ENCODE results near the gene ZFPM1. TPM values are rescaled to one million over a fixed set of nuclear protein-coding genes. Genes with fewer than 3 reads are reported as not detected.

Gene ZFPM1
- total and polyA plus RNA-seq, 2 of the 8 experiments (the other 6 are each of a cell fraction or from before 2014, with no cell fraction given): 0.74 to 4.8 TPM

DNA sequence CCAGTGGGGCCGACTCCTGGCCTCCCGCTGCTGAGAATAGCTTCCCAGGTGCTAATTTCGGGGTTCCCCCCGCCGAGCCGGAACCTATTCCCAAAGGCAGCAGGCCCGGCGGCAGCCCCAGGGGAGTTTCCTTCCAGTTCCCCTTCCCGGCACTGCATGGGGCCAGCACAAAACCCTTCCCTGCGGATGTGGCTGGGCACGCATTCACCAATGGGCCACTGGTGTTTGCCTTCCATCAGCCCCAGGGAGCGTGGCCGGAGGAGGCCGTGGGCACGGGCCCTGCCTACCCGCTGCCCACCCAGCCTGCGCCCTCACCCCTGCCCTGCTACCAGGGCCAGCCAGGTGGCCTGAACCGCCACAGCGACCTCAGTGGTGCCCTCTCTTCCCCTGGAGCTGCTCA, 24.9 kb upstream of the ZFPM1 start:
- Histone ChIP-seq H2AFZ (ENCODE audit: low read length) (no peak overlapping the region), H2BK120ac (replicated peaks; ENCODE audit: low read depth, low read length) (no peak overlapping the region), H3K56ac (replicated peaks; ENCODE audit: insufficient read length, low read depth, low read length) (no peak overlapping the region), H3K79me1 (ENCODE audit: low read depth, low read length) (no peaks in the 10 kb centered on the region), H3K4me2 (ENCODE audit: insufficient read depth in 1 of 2, low read depth in 2 of 2, low read length in 2 of 2) (no peak overlapping the region), H3K9me3 (ENCODE audit: insufficient read depth in 2 of 2, low read depth in 1 of 2, low read length in 1 of 2) (no peaks in the 10 kb centered on the region), H2BK5ac (ENCODE audit: low read depth, low read length) (no peak overlapping the region), H3K27ac (ENCODE audit: low read depth, low read length) (no peak overlapping the region), H3K23ac (ENCODE audit: insufficient read length) (no peak overlapping the region), H3K14ac (ENCODE audit: insufficient read length) (no peak overlapping the region), H2BK12ac (ENCODE audit: low read depth, low read length) (no peak overlapping the region), H4K91ac (replicated peaks; ENCODE audit: insufficient read length, low read length) (no peak overlapping the region), H3K4ac (replicated peaks; ENCODE audit: insufficient read length, low read depth, low read length) (no peak overlapping the region), H3K23me2 (ENCODE audit: low read depth, low read length) (peaks cover under 1% of the 10 kb centered on the region; the same call in 1 of the 2 replicates), H3K4me3 (ENCODE audit: extremely low read depth in 1 of 4, insufficient read depth in 2 of 4, low read depth in 3 of 4, low read length in 4 of 4) (no peak overlapping the region), H3K79me2 (ENCODE audit: control insufficient read depth in 1 of 2, insufficient read depth in 2 of 2, low read length in 2 of 2) (no peaks in the 10 kb centered on the region), H4K20me1 (replicated peaks in 1 of 2; ENCODE audit: control insufficient read depth in 1 of 2, insufficient read depth in 2 of 2, low read length in 2 of 2) (no peaks in the 10 kb centered on the region), H4K8ac (ENCODE audit: extremely low read depth, insufficient read depth, low read length) (peak overlapping the region; percentile 85), H2BK15ac (ENCODE audit: low read length) (no peak overlapping the region), H3K27me3 (replicated peaks in 1 of 4; ENCODE audit: control insufficient read depth in 3 of 4, extremely low read depth in 1 of 4, insufficient read depth in 3 of 4, low read length in 3 of 4) (peaks cover 0 to 24% (median 16%) of the 10 kb centered on the region in 4 experiments; a peak in 5 of 7 replicates), H3K9ac (replicated peaks in 1 of 4; ENCODE audit: extremely low read depth in 1 of 4, low read depth in 3 of 4, low read length in 3 of 4) (no peak overlapping the region), H2BK20ac (ENCODE audit: low read length) (no peak overlapping the region), H4K5ac (ENCODE audit: insufficient read length, low read depth, low read length) (no peak overlapping the region), H3K36me3 (ENCODE audit: control insufficient read depth in 2 of 4, insufficient read depth in 4 of 4, low read length in 3 of 4) (no peaks in the 10 kb centered on the region), H3K4me1 (replicated peaks in 1 of 4; ENCODE audit: control insufficient read depth in 3 of 4, insufficient read depth in 4 of 4, low read length in 3 of 4) (peaks cover 0 to 5% (median 2%) of the 10 kb centered on the region in 4 experiments; a peak in 2 of 7 replicates), H2AK5ac (ENCODE audit: low read depth, low read length) (no peak overlapping the region), H3K18ac (ENCODE audit: extremely low read depth, low read length) (no peak overlapping the region)
- CTCF ChIA-PET (ENCODE audit: partially characterized antibody): interaction anchor here (1.1 to 2.9 kb wide), 4 partner anchors 9 to 111 kb away, joined by 3 to 24 read pairs (median 4); no protein-coding TSS in a partner anchor
- DNase-seq (ENCODE audit: low read depth in 1 of 2, low spot score in 2 of 2) (no peak), FAIRE-seq (no peak)
- WGBS, 2 experiments (ENCODE audit: extremely low coverage in 1 of 2, insufficient coverage in 1 of 2, insufficient read length in 1 of 2, insufficient replicate concordance in 2 of 2, low coverage in 1 of 2, low lambda C conversion rate in 2 of 2, missing lambda C conversion rate in 1 of 2): 88% methylated on average over 13 of the region's 19 CpGs; no CpG with 5 or more reads in 1 of the 2 experiments
- POLR2A ChIA-PET (ENCODE audit: partially characterized antibody): no interaction called here
- TF ChIP-seq SRF (IDR thresholded peaks at IDR 0.05; ENCODE audit: low read depth, low read length): no peak
- TF ChIP-seq RFX5 (IDR thresholded peaks at IDR 0.05; ENCODE audit: borderline replicate concordance, low read depth, low read length): no peak
- TF ChIP-seq, protein P1, sequence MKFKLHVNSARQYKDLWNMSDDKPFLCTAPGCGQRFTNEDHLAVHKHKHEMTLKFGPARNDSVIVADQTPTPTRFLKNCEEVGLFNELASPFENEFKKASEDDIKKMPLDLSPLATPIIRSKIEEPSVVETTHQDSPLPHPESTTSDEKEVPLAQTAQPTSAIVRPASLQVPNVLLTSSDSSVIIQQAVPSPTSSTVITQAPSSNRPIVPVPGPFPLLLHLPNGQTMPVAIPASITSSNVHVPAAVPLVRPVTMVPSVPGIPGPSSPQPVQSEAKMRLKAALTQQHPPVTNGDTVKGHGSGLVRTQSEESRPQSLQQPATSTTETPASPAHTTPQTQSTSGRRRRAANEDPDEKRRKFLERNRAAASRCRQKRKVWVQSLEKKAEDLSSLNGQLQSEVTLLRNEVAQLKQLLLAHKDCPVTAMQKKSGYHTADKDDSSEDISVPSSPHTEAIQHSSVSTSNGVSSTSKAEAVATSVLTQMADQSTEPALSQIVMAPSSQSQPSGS (IDR thresholded peaks at IDR 0.05; ENCODE audit: low read length): no peak
- TF ChIP-seq PHF8 (conservative IDR thresholded peaks at IDR 0.05; ENCODE audit: low read depth, low read length): no peak
- TF ChIP-seq HDAC2 (IDR thresholded peaks at IDR 0.05; ENCODE audit: borderline replicate concordance in 1 of 2, low read depth in 2 of 2, low read length in 2 of 2): no peak
- TF ChIP-seq FOSL1 (IDR thresholded peaks at IDR 0.05; ENCODE audit: insufficient read depth, low read depth, low read length): no peak
- no peak for TF ChIP-seq POLR2AphosphoS5 (IDR thresholded peaks at IDR 0.05; ENCODE audit: low read depth, low read length)
- TF ChIP-seq CHD1 (IDR thresholded peaks at IDR 0.05; ENCODE audit: low read depth, low read length): no peak
- TF ChIP-seq USF2 (IDR thresholded peaks at IDR 0.05; ENCODE audit: low read length): no peak
- TF ChIP-seq POU5F1 (IDR thresholded peaks at IDR 0.05; ENCODE audit: low read depth, low read length): no peak
- TF ChIP-seq TEAD4 (IDR thresholded peaks at IDR 0.05; ENCODE audit: low read depth, low read length): no peak
